Measurements from ENCODE around the gene FHIP1A.

FHIP1A gene

GRCh38 chr4:151429957-151430570 lies 21.1 kb downstream of the FHIP1A start:
- TF ChIP-seq SIN3A (IDR thresholded peaks at IDR 0.05; ENCODE audit: borderline replicate concordance, insufficient read depth, low read length) (no peak), POLR2AphosphoS5 (IDR thresholded peaks at IDR 0.05; ENCODE audit: low read depth, low read length) (no peak), TAF1 (IDR thresholded peaks at IDR 0.05; ENCODE audit: borderline replicate concordance, insufficient read depth, low read length) (no peak), FOXP2 (optimal IDR thresholded peaks at IDR 0.05; ENCODE audit: borderline replicate concordance, extremely low read depth, extremely low read length, insufficient read depth) (no peak), REST (IDR thresholded peaks at IDR 0.05; ENCODE audit: insufficient read depth in 1 of 2, low read depth in 2 of 2, low read length in 2 of 2) (no peak)

GRCh38 chr4:151430740-151431457 lies 21.9 kb downstream of the FHIP1A start:
- TF ChIP-seq FOXP2 (optimal IDR thresholded peaks at IDR 0.05; ENCODE audit: borderline replicate concordance, extremely low read depth, extremely low read length, insufficient read depth) (no peak), REST (IDR thresholded peaks at IDR 0.05; ENCODE audit: insufficient read depth in 1 of 2, low read depth in 2 of 2, low read length in 2 of 2) (no peak), POLR2AphosphoS5 (IDR thresholded peaks at IDR 0.05; ENCODE audit: low read depth, low read length) (no peak), SIN3A (IDR thresholded peaks at IDR 0.05; ENCODE audit: borderline replicate concordance, insufficient read depth, low read length) (no peak), TAF1 (IDR thresholded peaks at IDR 0.05; ENCODE audit: borderline replicate concordance, insufficient read depth, low read length) (no peak)

GRCh38 chr4:151431728-151432127 lies 22.8 kb downstream of the FHIP1A start:
- no peak for TF ChIP-seq TAF1 (IDR thresholded peaks at IDR 0.05; ENCODE audit: borderline replicate concordance, insufficient read depth, low read length)
- no peak for TF ChIP-seq POLR2AphosphoS5 (IDR thresholded peaks at IDR 0.05; ENCODE audit: low read depth, low read length)
- no peak for TF ChIP-seq FOXP2 (optimal IDR thresholded peaks at IDR 0.05; ENCODE audit: borderline replicate concordance, extremely low read depth, extremely low read length, insufficient read depth)
- TF ChIP-seq SIN3A (IDR thresholded peaks at IDR 0.05; ENCODE audit: borderline replicate concordance, insufficient read depth, low read length), result no peak
- no peak for TF ChIP-seq REST (IDR thresholded peaks at IDR 0.05; ENCODE audit: insufficient read depth in 1 of 2, low read depth in 2 of 2, low read length in 2 of 2)

- TF ChIP-seq FOXP2 (optimal IDR thresholded peaks at IDR 0.05; ENCODE audit: borderline replicate concordance, extremely low read depth, extremely low read length, insufficient read depth) (no peak), SIN3A (IDR thresholded peaks at IDR 0.05; ENCODE audit: borderline replicate concordance, insufficient read depth, low read length) (no peak), REST (IDR thresholded peaks at IDR 0.05; ENCODE audit: insufficient read depth in 1 of 2, low read depth in 2 of 2, low read length in 2 of 2) (no peak), TAF1 (IDR thresholded peaks at IDR 0.05; ENCODE audit: borderline replicate concordance, insufficient read depth, low read length) (no peak), POLR2AphosphoS5 (IDR thresholded peaks at IDR 0.05; ENCODE audit: low read depth, low read length) (no peak)
Measured at GRCh38 chr4:151432654-151433053, 23.7 kb downstream of the FHIP1A start.
